Measurements from ENCODE around the gene GULP1.

The GULP1 gene

GRCh38 chr2:188610050-188610444 is 318.4 kb downstream of the GULP1 start:
- no peak for FAIRE-seq
- DNase-seq (ENCODE audit: extremely low spot score, insufficient read length, low read depth), result no peak

- DNase-seq (ENCODE audit: extremely low spot score, insufficient read length, low read depth) (no peak), FAIRE-seq (no peak)
Measured at GRCh38 chr2:188610827-188611226, 319.2 kb downstream of the GULP1 start.

- DNase-seq (ENCODE audit: extremely low spot score, insufficient read length, low read depth) (no peak), FAIRE-seq (no peak)
Measured at GRCh38 chr2:188619146-188619545, 327.5 kb downstream of the GULP1 start.

- DNase-seq (ENCODE audit: extremely low spot score, insufficient read length, low read depth), result no peak
Measured at GRCh38 chr2:188620916-188621315, 329.2 kb downstream of the GULP1 start.

GRCh38 chr2:188622601-188623260 is 331.1 kb downstream of the GULP1 start:
- FAIRE-seq (no peak), DNase-seq (ENCODE audit: extremely low spot score, insufficient read length, low read depth) (no peak)

More at GRCh38 chr2:188620916-188621315, 329.2 kb downstream of the GULP1 start:
- FAIRE-seq, result no peak

- FAIRE-seq, result no peak
- DNase-seq (ENCODE audit: extremely low spot score, insufficient read length, low read depth), result no peak
Measured at GRCh38 chr2:188623995-188624643, 332.4 kb downstream of the GULP1 start.

GRCh38 chr2:188627471-188627870 is 335.8 kb downstream of the GULP1 start:
- no peak for FAIRE-seq
- no peak for DNase-seq (ENCODE audit: extremely low spot score, insufficient read length, low read depth)

GRCh38 chr2:188628989-188629752 is 337.5 kb downstream of the GULP1 start:
- DNase-seq (ENCODE audit: extremely low spot score, insufficient read length, low read depth), result no peak
- FAIRE-seq, result no peak

- no peak for FAIRE-seq
Measured at GRCh38 chr2:188629753-188630527, 338.3 kb downstream of the GULP1 start.

GRCh38 chr2:188631037-188631809 is 339.5 kb downstream of the GULP1 start:
- FAIRE-seq, result no peak
- DNase-seq (ENCODE audit: extremely low spot score, insufficient read length, low read depth), result no peak

More at GRCh38 chr2:188629753-188630527, 338.3 kb downstream of the GULP1 start:
- DNase-seq (ENCODE audit: extremely low spot score, insufficient read length, low read depth), result no peak

GRCh38 chr2:188634656-188635055 is 343.0 kb downstream of the GULP1 start:
- no peak for FAIRE-seq

More at GRCh38 chr2:188634656-188635055, 343.0 kb downstream of the GULP1 start:
- DNase-seq (ENCODE audit: extremely low spot score, insufficient read length, low read depth), result no peak
